ENCODE results near the gene DNLZ.

GRCh38 chr9:136403538-136403914 lies 40.0 kb upstream of the DNLZ start:
- no peak for TF ChIP-seq POLR2A (IDR thresholded peaks at IDR 0.05; ENCODE audit: low read depth, low read length)
- TF ChIP-seq POLR2AphosphoS5 (IDR thresholded peaks at IDR 0.05; ENCODE audit: low read depth, low read length) = no peak; the same call in none of the 2 replicates
- no peak for TF ChIP-seq TAF1 (IDR thresholded peaks at IDR 0.05; ENCODE audit: low read depth, low read length)

Data from GM12891 (cell line).